K562 (cell line): ENCODE measurements around the gene FBL.

Source experiments
- ESRRA ChIP-seq: fragments of 450-650 bp; IDR thresholded peaks from 2 replicates; pipeline ENCODE4 v1.6.1; 2014; ENCODE audit warnings: low read depth, mild to moderate bottlenecking, moderate library complexity, borderline replicate concordance
- MAFF ChIP-seq: IDR thresholded peaks from 2 replicates; pipeline ENCODE4 v1.6.1; 2012; ENCODE audit warnings: low read length, improper control_type of control experiment
- NCOA1 ChIP-seq: fragments of 450-650 bp; IDR thresholded peaks from 2 replicates; pipeline ENCODE4 v1.6.1; 2016; ENCODE audit warnings: low read depth
- NFYB ChIP-seq: IDR thresholded peaks from 2 replicates; pipeline ENCODE4 v1.6.1; 2011; ENCODE audit warnings: mild to moderate bottlenecking, moderate library complexity; ENCODE audit not compliant: insufficient read length; ENCODE audit errors: extremely low read depth
- RBFOX2 ChIP-seq: fragments of 200-400 bp; formaldehyde crosslinking; IDR thresholded peaks from 2 replicates; pipeline ENCODE4 v1.6.1; 2017; ENCODE audit warnings: low read depth, mild to moderate bottlenecking, low read length, moderate library complexity
- SMC3 ChIP-seq: conservative IDR thresholded peaks from 2 replicates; pipeline ENCODE4 v1.6.1; 2011; ENCODE audit warnings: low read depth, low read length, improper control_type of control experiment; ENCODE audit not compliant: insufficient read depth
- TSC22D4 ChIP-seq: fragments of 450-650 bp; IDR thresholded peaks from 2 replicates; pipeline ENCODE4 v1.6.1; 2016; ENCODE audit warnings: missing genetic modification characterization, missing biosample characterization, control low read depth
- ZNF274 ChIP-seq: IDR thresholded peaks from 2 replicates; pipeline ENCODE4 v1.6.1; 2011; ENCODE audit warnings: low read depth, mild to moderate bottlenecking, low read length, moderate library complexity, borderline replicate concordance
- TF ChIP-seq, protein P1 (sequence below), 2 experiments: fragments of 450-650 bp; formaldehyde crosslinking in 1 of 2; IDR thresholded peaks; 2 replicates each; pipeline versions ENCODE4 v1.4.0 to v1.6.1; 2014 to 2020; ENCODE audit warnings: mild to moderate bottlenecking in 2 of 2, borderline replicate concordance in 1 of 2, low read depth in 1 of 2
- TF ChIP-seq, protein P2 (sequence below): fragments of 250-450 bp; sonication (Bioruptor Pico); IDR thresholded peaks from 2 replicates; pipeline ENCODE4 v1.4.0; 2020; ENCODE audit warnings: mild to moderate bottlenecking, moderate library complexity
- TF ChIP-seq, protein P3 (sequence below), 3 experiments: IDR thresholded peaks in 2 of 3; conservative IDR thresholded peaks in 1 of 3; 2 replicates each; pipeline ENCODE4 v1.5.1; 2011 to 2012; ENCODE audit warnings: low read length in 3 of 3, mild to moderate bottlenecking in 3 of 3, control low read depth in 2 of 3, improper control_type of control experiment in 1 of 3, inconsistent platforms in 1 of 3, low read depth in 1 of 3, mixed read lengths in 1 of 3, moderate library complexity in 1 of 3; ENCODE audit not compliant: insufficient read depth in 2 of 3

DNA sequence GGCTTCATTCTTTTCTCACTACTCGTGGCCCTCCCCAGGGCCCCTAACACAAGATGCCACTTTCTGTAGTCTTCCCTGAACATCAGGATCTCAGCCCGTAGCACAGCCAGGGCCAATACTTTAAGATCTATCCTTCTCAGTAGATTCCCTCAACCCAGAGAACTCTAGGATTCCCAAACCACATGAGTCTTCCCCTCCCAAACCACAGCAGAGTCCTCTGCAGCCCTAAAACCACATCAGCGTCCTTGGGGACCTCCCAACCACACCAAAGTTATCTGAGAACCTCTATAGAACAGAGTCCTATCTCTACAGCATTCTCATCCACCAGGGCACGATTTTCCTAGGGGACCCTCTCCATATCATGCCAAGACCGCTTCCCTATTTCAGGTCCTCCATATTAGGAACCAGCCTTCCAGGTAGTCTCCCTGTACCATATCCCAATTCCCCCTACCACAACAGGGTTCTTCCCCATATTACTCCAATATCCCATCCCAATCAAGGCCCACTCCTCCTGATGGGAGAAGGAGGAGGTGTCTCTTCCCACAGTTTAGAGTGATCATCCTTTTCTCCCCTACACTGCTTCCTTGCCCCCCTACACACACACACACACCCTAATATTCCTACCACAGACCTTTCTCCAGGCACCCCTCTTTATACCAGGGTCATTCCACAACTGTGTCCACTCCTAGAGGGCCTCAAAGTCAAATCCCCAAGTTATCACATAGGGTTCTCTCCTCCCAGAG, 13.7 kb downstream of the FBL start:
- TF ChIP-seq, protein P1, sequence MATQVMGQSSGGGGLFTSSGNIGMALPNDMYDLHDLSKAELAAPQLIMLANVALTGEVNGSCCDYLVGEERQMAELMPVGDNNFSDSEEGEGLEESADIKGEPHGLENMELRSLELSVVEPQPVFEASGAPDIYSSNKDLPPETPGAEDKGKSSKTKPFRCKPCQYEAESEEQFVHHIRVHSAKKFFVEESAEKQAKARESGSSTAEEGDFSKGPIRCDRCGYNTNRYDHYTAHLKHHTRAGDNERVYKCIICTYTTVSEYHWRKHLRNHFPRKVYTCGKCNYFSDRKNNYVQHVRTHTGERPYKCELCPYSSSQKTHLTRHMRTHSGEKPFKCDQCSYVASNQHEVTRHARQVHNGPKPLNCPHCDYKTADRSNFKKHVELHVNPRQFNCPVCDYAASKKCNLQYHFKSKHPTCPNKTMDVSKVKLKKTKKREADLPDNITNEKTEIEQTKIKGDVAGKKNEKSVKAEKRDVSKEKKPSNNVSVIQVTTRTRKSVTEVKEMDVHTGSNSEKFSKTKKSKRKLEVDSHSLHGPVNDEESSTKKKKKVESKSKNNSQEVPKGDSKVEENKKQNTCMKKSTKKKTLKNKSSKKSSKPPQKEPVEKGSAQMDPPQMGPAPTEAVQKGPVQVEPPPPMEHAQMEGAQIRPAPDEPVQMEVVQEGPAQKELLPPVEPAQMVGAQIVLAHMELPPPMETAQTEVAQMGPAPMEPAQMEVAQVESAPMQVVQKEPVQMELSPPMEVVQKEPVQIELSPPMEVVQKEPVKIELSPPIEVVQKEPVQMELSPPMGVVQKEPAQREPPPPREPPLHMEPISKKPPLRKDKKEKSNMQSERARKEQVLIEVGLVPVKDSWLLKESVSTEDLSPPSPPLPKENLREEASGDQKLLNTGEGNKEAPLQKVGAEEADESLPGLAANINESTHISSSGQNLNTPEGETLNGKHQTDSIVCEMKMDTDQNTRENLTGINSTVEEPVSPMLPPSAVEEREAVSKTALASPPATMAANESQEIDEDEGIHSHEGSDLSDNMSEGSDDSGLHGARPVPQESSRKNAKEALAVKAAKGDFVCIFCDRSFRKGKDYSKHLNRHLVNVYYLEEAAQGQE (IDR thresholded peaks at IDR 0.05; ENCODE audit: borderline replicate concordance) = no peak
- TF ChIP-seq, protein P1 (CRISPR knock-in tag; IDR thresholded peaks at IDR 0.05; ENCODE audit: low read depth) = no peak
- TF ChIP-seq ESRRA (no peak), TSC22D4 (tag) (no peak), MAFF (no peak), RBFOX2 (no peak), NFYB (no peak), NCOA1 (no peak), SMC3 (no peak), ZNF274 (no peak)
- TF ChIP-seq, protein P2, sequence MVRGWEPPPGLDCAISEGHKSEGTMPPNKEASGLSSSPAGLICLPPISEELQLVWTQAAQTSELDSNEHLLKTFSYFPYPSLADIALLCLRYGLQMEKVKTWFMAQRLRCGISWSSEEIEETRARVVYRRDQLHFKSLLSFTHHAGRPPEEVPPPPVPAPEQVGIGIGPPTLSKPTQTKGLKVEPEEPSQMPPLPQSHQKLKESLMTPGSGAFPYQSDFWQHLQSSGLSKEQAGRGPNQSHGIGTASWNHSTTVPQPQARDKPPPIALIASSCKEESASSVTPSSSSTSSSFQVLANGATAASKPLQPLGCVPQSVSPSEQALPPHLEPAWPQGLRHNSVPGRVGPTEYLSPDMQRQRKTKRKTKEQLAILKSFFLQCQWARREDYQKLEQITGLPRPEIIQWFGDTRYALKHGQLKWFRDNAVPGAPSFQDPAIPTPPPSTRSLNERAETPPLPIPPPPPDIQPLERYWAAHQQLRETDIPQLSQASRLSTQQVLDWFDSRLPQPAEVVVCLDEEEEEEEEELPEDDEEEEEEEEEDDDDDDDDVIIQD (CRISPR knock-in tag) = no peak
- TF ChIP-seq, protein P3, sequence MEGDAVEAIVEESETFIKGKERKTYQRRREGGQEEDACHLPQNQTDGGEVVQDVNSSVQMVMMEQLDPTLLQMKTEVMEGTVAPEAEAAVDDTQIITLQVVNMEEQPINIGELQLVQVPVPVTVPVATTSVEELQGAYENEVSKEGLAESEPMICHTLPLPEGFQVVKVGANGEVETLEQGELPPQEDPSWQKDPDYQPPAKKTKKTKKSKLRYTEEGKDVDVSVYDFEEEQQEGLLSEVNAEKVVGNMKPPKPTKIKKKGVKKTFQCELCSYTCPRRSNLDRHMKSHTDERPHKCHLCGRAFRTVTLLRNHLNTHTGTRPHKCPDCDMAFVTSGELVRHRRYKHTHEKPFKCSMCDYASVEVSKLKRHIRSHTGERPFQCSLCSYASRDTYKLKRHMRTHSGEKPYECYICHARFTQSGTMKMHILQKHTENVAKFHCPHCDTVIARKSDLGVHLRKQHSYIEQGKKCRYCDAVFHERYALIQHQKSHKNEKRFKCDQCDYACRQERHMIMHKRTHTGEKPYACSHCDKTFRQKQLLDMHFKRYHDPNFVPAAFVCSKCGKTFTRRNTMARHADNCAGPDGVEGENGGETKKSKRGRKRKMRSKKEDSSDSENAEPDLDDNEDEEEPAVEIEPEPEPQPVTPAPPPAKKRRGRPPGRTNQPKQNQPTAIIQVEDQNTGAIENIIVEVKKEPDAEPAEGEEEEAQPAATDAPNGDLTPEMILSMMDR (IDR thresholded peaks at IDR 0.05 in 2 of 3, conservative IDR thresholded peaks at IDR 0.05 in 1 of 3; ENCODE audit: insufficient read depth in 2 of 3, low read depth in 1 of 3, low read length in 3 of 3) = no peak
